ENCODE results near the gene PRRC2B.
A peak's percentile ranks its signal among the peaks of the same experiment; 100 is the strongest.
"Not testable (repeated sequence)": the region's sequence is repeated elsewhere in the genome, so short reads cannot be mapped to it uniquely, and the experiment has no call there.

PRRC2B gene

GRCh38 chr9:131485728-131486422 is 92.0 kb downstream of the PRRC2B start:
- no peak for DNase-seq (ENCODE audit: low read depth)

- DNase-seq (ENCODE audit: low read depth), result no peak
Measured at GRCh38 chr9:131487001-131487400, 93.1 kb downstream of the PRRC2B start.

- no peak for DNase-seq (ENCODE audit: low read depth)
Measured at GRCh38 chr9:131487621-131488031, 93.7 kb downstream of the PRRC2B start.

GRCh38 chr9:131490514-131490913 is 96.6 kb downstream of the PRRC2B start:
- no peak for DNase-seq (ENCODE audit: low read depth)

GRCh38 chr9:131491001-131491710 is 97.3 kb downstream of the PRRC2B start:
- no peak for DNase-seq (ENCODE audit: low read depth)

- no peak for DNase-seq (ENCODE audit: low read depth)
Measured at GRCh38 chr9:131492070-131492469, 98.2 kb downstream of the PRRC2B start.

- no peak for DNase-seq (ENCODE audit: low read depth)
Measured at GRCh38 chr9:131494296-131494870, 100.5 kb downstream of the PRRC2B start.

GRCh38 chr9:131495785-131496184 is 101.9 kb downstream of the PRRC2B start:
- no peak for DNase-seq (ENCODE audit: low read depth)

GRCh38 chr9:131496844-131497405 is 103.0 kb downstream of the PRRC2B start:
- no peak for DNase-seq (ENCODE audit: low read depth)

GRCh38 chr9:131499254-131499767 is 105.4 kb downstream of the PRRC2B start:
- no peak for DNase-seq (ENCODE audit: low read depth)

- no peak for DNase-seq (ENCODE audit: low read depth)
Measured at GRCh38 chr9:131500377-131500776, 106.5 kb downstream of the PRRC2B start.

- DNase-seq (ENCODE audit: low read depth), result no peak
Measured at GRCh38 chr9:131500939-131501541, 107.2 kb downstream of the PRRC2B start.

GRCh38 chr9:131502781-131503625 is 109.1 kb downstream of the PRRC2B start, which contains the start of gene POMT1:
Gene POMT1 (plus strand): TSS chr9:131502918. CDS start chr9:131504219, 1,301 bp downstream.
- DNase-seq (ENCODE audit: low read depth), result peak; percentile 62

- DNase-seq (ENCODE audit: low read depth), result no peak
Measured at GRCh38 chr9:131503626-131504465, 110.0 kb downstream of the PRRC2B start.

GRCh38 chr9:131505012-131505411 is 111.1 kb downstream of the PRRC2B start:
- DNase-seq (ENCODE audit: low read depth), result no peak

GRCh38 chr9:131511416-131511815 is 117.5 kb downstream of the PRRC2B start:
- DNase-seq (ENCODE audit: low read depth), result no peak

GRCh38 chr9:131511880-131512279 is 118.0 kb downstream of the PRRC2B start:
- no peak for DNase-seq (ENCODE audit: low read depth)

- DNase-seq (ENCODE audit: low read depth), result no peak
Measured at GRCh38 chr9:131513177-131513576, 119.3 kb downstream of the PRRC2B start.

GRCh38 chr9:131515559-131516031 is 121.7 kb downstream of the PRRC2B start:
- not testable (repeated sequence) for DNase-seq (ENCODE audit: low read depth)

- DNase-seq (ENCODE audit: low read depth), result no peak
Measured at GRCh38 chr9:131516100-131516499, 122.2 kb downstream of the PRRC2B start.
